Tibial nerve (tissue), 4 donors: ENCODE results near the gene TUBGCP6. TPM values are rescaled to one million over a fixed set of nuclear protein-coding genes. Genes with fewer than 3 reads are reported as not detected.
A peak's percentile ranks its signal among the peaks of the same experiment; 100 is the strongest.

Source experiments
- DNase-seq, 2 donors: peaks; one replicate each; pipeline ENCODE4 v3.0.0-alpha.2; 2019; ENCODE audit warnings: low spot score in 2 of 2
- H3K27ac ChIP-seq, 4 donors: fragments of 200-600 bp; sonication (generic) in 3 of 4; one replicate each; pipeline ENCODE4 v1.5.1; 2017 to 2019; ENCODE audit warnings: mild to moderate bottlenecking in 1 of 4
- H3K27me3 ChIP-seq, 2 donors: fragments of 200-600 bp; sonication (generic) in 1 of 2; one replicate each; pipeline versions ENCODE4 v1.5.1 to v1.6.0; 2017 to 2019
- H3K36me3 ChIP-seq, 3 donors: fragments of 200-600 bp; sonication (generic); one replicate each; pipeline ENCODE4 v1.5.1; 2018 to 2019
- H3K4me1 ChIP-seq, 4 donors: fragments of 200-600 bp; sonication (generic) in 3 of 4; one replicate each; pipeline ENCODE4 v1.5.1; 2017 to 2019
- H3K4me3 ChIP-seq, 4 donors: fragments of 200-600 bp; sonication (generic) in 3 of 4; one replicate each; pipeline ENCODE4 v1.5.1; 2017 to 2019; ENCODE audit warnings: mild to moderate bottlenecking in 1 of 4, moderate library complexity in 1 of 4
- H3K9me3 ChIP-seq, 4 donors: fragments of 200-600 bp; sonication (generic) in 3 of 4; one replicate each; pipeline ENCODE4 v1.5.1; 2017 to 2019
- EP300 ChIP-seq, 2 donors: sonication (generic); formaldehyde crosslinking; IDR thresholded peaks; one replicate each; pipeline ENCODE4 v1.6.1; 2017; ENCODE audit warnings: antibody characterized with exemption in 2 of 2, mild to moderate bottlenecking in 1 of 2
- POLR2A ChIP-seq, 2 donors: fragments of 450-650 bp; IDR thresholded peaks; one replicate each; pipeline ENCODE4 v1.6.1; 2017; ENCODE audit warnings: antibody characterized with exemption in 2 of 2, mild to moderate bottlenecking in 2 of 2, moderate library complexity in 2 of 2
- WGBS, 2 donors: methylation state at CpG; one replicate each; pipeline ENCODE4 v1.1.5; 2018; 5-methylcytosine and 5-hydroxymethylcytosine counted together
- total RNA-seq, 4 donors: library from RNA; depleted of rRNA; stranded (reverse); fragments of >200 nt; gene quantifications; one replicate each; pipeline ENCODE4 v1.1.0, GENCODE V29; 2016
- TF ChIP-seq, protein P1 (sequence below), 5 experiments: fragments of 200-600 bp in 3 of 5; fragments of 450-650 bp in 2 of 5; sonication (generic) in 3 of 5; IDR thresholded peaks; one replicate each; pipeline ENCODE4 v1.5.1; 2016 to 2019; ENCODE audit warnings: antibody characterized with exemption in 5 of 5, mild to moderate bottlenecking in 3 of 5, moderate library complexity in 2 of 5

TUBGCP6 gene
- total RNA-seq, 4 donors from 2014 or later: 72.2 to 127 (median 78.6) TPM

DNA sequence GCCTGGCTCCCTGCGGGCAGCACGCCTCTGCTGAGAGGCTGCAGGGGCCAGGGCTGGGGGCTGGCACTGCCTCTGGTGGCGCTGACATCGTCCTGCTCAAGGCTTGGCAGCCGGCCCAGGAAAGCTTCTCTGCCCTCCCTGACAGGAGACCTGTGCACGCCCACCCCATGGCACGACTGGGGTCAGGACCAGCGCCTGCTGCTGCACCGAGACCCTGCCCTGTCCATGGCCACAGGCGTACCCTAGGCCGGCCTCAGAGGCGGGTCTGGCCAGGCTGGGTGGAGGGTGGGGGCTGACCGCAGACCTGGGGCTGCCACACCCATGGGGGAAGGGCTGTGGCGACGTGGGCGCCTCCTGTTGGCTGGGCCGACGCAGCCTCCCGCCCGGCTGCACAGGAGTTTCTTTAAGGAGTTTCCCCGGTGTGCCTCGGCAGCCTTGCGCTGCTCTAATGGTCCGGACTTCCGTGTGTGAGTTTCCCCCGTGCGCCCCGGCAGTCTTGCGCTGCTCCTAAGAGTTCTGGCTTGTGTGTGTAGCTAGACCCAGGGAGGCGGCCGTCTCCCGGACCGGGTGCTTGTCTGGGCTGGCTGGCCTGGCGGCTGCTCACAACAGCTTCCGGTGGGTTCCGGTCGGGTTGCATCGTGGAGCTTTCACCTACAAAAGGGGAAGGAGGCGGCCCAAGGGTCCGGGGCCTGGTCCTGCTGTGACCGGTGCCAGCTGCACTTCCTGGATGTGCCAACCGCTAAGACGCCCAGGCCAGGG is 54.5 kb downstream of the TUBGCP6 start:
- Histone ChIP-seq H3K27me3 (no peaks in the 10 kb centered on the region), H3K36me3 (peaks cover 0 to 27% (median 7%) of the 10 kb centered on the region in 3 donors), H3K9me3 (no peaks in the 10 kb centered on the region), H3K4me1 (peaks cover 0 to 57% (median 38%) of the 10 kb centered on the region in 4 donors), H3K4me3 (peak overlapping the region; percentile 15 to 50 (median 48)), H3K27ac (peak overlapping the region; percentile 9 to 93 (median 84))
- TF ChIP-seq EP300 (IDR thresholded peaks at IDR 0.05): no peak
- TF ChIP-seq, protein P1, sequence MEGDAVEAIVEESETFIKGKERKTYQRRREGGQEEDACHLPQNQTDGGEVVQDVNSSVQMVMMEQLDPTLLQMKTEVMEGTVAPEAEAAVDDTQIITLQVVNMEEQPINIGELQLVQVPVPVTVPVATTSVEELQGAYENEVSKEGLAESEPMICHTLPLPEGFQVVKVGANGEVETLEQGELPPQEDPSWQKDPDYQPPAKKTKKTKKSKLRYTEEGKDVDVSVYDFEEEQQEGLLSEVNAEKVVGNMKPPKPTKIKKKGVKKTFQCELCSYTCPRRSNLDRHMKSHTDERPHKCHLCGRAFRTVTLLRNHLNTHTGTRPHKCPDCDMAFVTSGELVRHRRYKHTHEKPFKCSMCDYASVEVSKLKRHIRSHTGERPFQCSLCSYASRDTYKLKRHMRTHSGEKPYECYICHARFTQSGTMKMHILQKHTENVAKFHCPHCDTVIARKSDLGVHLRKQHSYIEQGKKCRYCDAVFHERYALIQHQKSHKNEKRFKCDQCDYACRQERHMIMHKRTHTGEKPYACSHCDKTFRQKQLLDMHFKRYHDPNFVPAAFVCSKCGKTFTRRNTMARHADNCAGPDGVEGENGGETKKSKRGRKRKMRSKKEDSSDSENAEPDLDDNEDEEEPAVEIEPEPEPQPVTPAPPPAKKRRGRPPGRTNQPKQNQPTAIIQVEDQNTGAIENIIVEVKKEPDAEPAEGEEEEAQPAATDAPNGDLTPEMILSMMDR (IDR thresholded peaks at IDR 0.05): peak; percentile 25 to 50 (median 40)
- peak in 1 of 2 donors; percentile 40 for DNase-seq
- 3 to 15% methylated on average over 11 to 39 of the region's 43 CpGs for WGBS, 2 donors

DNA sequence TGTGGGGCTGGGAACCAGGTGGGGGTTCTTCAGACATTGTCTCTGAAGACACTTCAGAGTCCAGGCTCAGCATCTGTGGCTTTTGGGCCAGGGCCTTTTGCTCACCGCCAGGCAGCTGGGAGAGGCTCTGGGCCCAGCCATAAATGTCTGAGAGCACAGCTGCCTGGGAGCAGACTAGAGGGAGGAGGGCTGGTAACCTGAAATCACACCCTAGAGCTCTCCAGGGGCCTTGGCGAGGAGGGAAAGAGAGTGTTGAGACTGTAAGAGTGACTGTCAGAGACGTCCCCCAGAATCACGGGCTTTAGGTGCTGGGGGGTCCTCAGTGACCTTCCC is 55.0 kb downstream of the TUBGCP6 start:
- peak overlapping the region in 3 of 4 donors; percentile 15 to 48 (median 47) for H3K4me3 ChIP-seq
- no peaks in the 10 kb centered on the region for H3K27me3 ChIP-seq
- no peaks in the 10 kb centered on the region for H3K9me3 ChIP-seq
- 23 to 31% methylated on average over 3 to 4 of the region's 4 CpGs for WGBS, 2 donors
- TF ChIP-seq, protein P1 (IDR thresholded peaks at IDR 0.05): no peak
- no peak for TF ChIP-seq EP300 (IDR thresholded peaks at IDR 0.05)
- TF ChIP-seq POLR2A (IDR thresholded peaks at IDR 0.05): no peak
- peaks cover 0 to 62% (median 43%) of the 10 kb centered on the region in 4 donors for H3K4me1 ChIP-seq
- H3K27ac ChIP-seq: peak overlapping the region; percentile 9 to 93 (median 84)
- H3K36me3 ChIP-seq: peaks cover 0 to 21% (median 7%) of the 10 kb centered on the region in 3 donors
- no peak for DNase-seq

DNA sequence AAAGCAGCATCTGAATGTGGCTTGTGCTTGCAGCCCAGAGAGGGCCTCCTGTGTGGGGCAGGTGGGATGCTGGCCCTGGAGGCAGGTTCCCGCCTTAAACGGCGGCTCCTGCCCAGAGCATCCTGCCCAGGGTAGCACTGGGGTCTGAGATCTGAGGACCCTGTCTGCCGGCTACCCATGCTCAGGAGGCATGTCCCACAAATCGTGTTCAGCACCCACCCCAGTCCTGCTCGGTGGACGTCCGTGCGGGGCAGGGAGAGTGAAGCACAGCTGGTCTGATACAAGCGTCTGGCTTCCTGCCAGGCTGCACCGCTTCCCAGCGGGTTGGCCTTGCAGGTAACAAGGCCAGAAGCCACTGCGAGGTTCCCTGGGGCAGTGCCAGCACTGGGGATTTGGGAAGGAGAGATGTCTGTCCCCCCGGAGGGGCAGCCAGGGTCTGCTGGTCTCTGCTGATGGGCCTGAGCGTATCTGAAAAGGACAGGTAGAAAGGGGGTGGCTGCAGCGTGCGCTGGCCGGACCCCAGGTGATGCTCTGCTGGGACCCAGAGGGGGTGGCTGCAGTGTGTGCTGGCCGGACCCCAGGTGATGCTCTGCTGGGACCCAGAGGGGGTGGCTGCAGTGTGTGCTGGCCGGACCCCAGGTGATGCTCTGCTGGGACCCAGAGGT is 55.5 kb downstream of the TUBGCP6 start:
- H3K27ac ChIP-seq: peak overlapping the region in 3 of 4 donors; percentile 80 to 93 (median 88)
- DNase-seq: no peak
- peaks cover 0 to 67% (median 45%) of the 10 kb centered on the region in 4 donors for H3K4me1 ChIP-seq
- H3K36me3 ChIP-seq: peaks cover 0 to 16% (median 3%) of the 10 kb centered on the region in 3 donors
- H3K4me3 ChIP-seq: no peak overlapping the region
- TF ChIP-seq EP300 (IDR thresholded peaks at IDR 0.05): no peak
- TF ChIP-seq, protein P1 (IDR thresholded peaks at IDR 0.05): no peak
- no peak for TF ChIP-seq POLR2A (IDR thresholded peaks at IDR 0.05)
- H3K27me3 ChIP-seq: no peaks in the 10 kb centered on the region
- 72 to 81% methylated on average over 16 to 18 of the region's 20 CpGs for WGBS, 2 donors
- H3K9me3 ChIP-seq: no peaks in the 10 kb centered on the region

DNA sequence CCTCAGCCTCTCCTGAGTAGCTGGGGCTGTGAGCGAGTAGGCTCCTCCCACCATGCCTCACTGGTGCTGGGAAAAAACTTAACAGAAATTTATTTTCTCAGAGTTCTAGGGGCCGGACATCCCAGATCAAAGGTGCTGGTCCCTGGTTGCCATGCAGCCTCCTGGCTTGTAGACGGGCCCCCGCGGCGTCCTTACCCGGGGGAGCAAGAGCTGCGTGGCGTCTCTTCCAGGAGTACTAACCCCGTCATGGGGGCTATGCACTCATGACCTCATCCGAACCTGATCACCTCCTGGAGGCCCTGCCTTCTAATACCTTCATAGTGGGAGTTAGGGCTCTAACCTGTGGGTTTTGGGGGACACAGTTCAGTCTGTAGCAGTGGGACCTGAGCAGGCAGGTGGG is 56.5 kb downstream of the TUBGCP6 start:
- DNase-seq: no peak

More for the DNA sequence above, 56.5 kb downstream of the TUBGCP6 start:
- WGBS, 2 donors: 94 to 95% methylated on average over 10 to 11 of the region's 11 CpGs
- H3K36me3 ChIP-seq: peaks cover 0 to 7% (median 0%) of the 10 kb centered on the region in 3 donors
- H3K4me3 ChIP-seq: no peak overlapping the region
- H3K4me1 ChIP-seq: peaks cover 0 to 76% (median 47%) of the 10 kb centered on the region in 4 donors
- TF ChIP-seq, protein P1 (IDR thresholded peaks at IDR 0.05): no peak
- no peak for TF ChIP-seq EP300 (IDR thresholded peaks at IDR 0.05)
- TF ChIP-seq POLR2A (IDR thresholded peaks at IDR 0.05): no peak
- no peaks in the 10 kb centered on the region for H3K9me3 ChIP-seq
- no peak overlapping the region for H3K27ac ChIP-seq
- H3K27me3 ChIP-seq: no peaks in the 10 kb centered on the region
